Smooth muscle cell (in vitro differentiated cells): ENCODE results near the gene HTT. TPM values are rescaled to one million over a fixed set of nuclear protein-coding genes. Genes with fewer than 3 reads are reported as not detected.

Experiments
- DNase-seq: peaks from one replicate; lab custom pipeline; 2025; ENCODE audit not compliant: unreplicated experiment; lab: John Stamatoyannopoulos, UW
- H2AFZ ChIP-seq: fragments of 200-600 bp; sonication (generic); 2 replicates; pipeline ENCODE4 v1.6.0; 2016; ENCODE audit warnings: antibody characterized with exemption, low read depth, mild to moderate bottlenecking
- H3F3A ChIP-seq: fragments of 200-600 bp; sonication (generic); 2 replicates; pipeline ENCODE4 v1.6.0; 2017; ENCODE audit warnings: antibody characterized with exemption, low read depth
- H3K27ac ChIP-seq: fragments of 200-600 bp; sonication (generic); 2 replicates; pipeline ENCODE4 v1.5.1; 2016; ENCODE audit warnings: low read depth, mild to moderate bottlenecking
- H3K27me3 ChIP-seq: fragments of 200-600 bp; sonication (generic); 2 replicates; pipeline ENCODE4 v1.6.1; 2016; ENCODE audit warnings: low read depth, mild to moderate bottlenecking
- H3K36me3 ChIP-seq: fragments of 200-600 bp; sonication (generic); 2 replicates; pipeline ENCODE4 v1.5.1; 2016; ENCODE audit warnings: low read depth
- H3K4me1 ChIP-seq: fragments of 200-600 bp; sonication (generic); 2 replicates; pipeline ENCODE4 v1.5.1; 2016; ENCODE audit warnings: low read depth
- H3K4me2 ChIP-seq: fragments of 200-600 bp; sonication (generic); 2 replicates; pipeline ENCODE4 v1.6.0; 2016; ENCODE audit warnings: mild to moderate bottlenecking
- H3K4me3 ChIP-seq: fragments of 200-600 bp; sonication (generic); 2 replicates; pipeline ENCODE4 v1.5.1; 2016; ENCODE audit warnings: mild to moderate bottlenecking
- H3K79me2 ChIP-seq: fragments of 200-600 bp; sonication (generic); 2 replicates; pipeline ENCODE4 v1.6.0; 2016; ENCODE audit warnings: low read depth, mild to moderate bottlenecking
- H3K9ac ChIP-seq: fragments of 200-600 bp; sonication (generic); 2 replicates; pipeline ENCODE4 v1.6.0; 2016; ENCODE audit warnings: low read depth
- H3K9me3 ChIP-seq: fragments of 200-600 bp; sonication (generic); replicated peaks from 2 replicates; pipeline ENCODE4 v1.5.1; 2016; ENCODE audit warnings: low read depth
- H4K20me1 ChIP-seq: fragments of 200-600 bp; sonication (generic); 2 replicates; pipeline ENCODE4 v1.6.0; 2016; ENCODE audit warnings: low read depth
- WGBS: methylation state at CpG from one replicate; pipeline ENCODE4 v1.1.7; 2016; ENCODE audit warnings: low lambda C conversion rate; 5-methylcytosine and 5-hydroxymethylcytosine counted together
- polyA plus RNA-seq: library from polyadenylated mRNA; unstranded; fragments of >200 nt; fragmentation: Nextera tagmentation; extraction: Ambion mirVana; gene quantifications from 2 replicates; pipeline ENCODE4 v1.2.1, GENCODE V29; 2016
- total RNA-seq: library from RNA; depleted of rRNA; stranded (reverse); fragments of >200 nt; gene quantifications from 2 replicates; pipeline ENCODE4 v1.2.3, GENCODE V29; 2014
- TF ChIP-seq, protein P1 (sequence below): fragments of 200-600 bp; sonication (generic); IDR thresholded peaks from 2 replicates; pipeline ENCODE4 v1.5.1; 2017; ENCODE audit warnings: borderline replicate concordance, mild to moderate bottlenecking, antibody characterized with exemption; ENCODE audit not compliant: insufficient read depth, poor library complexity, severe bottlenecking

HTT gene
- total and polyA plus RNA-seq, 2 experiments from 2014 or later: 7.1 to 16.4 TPM

DNA sequence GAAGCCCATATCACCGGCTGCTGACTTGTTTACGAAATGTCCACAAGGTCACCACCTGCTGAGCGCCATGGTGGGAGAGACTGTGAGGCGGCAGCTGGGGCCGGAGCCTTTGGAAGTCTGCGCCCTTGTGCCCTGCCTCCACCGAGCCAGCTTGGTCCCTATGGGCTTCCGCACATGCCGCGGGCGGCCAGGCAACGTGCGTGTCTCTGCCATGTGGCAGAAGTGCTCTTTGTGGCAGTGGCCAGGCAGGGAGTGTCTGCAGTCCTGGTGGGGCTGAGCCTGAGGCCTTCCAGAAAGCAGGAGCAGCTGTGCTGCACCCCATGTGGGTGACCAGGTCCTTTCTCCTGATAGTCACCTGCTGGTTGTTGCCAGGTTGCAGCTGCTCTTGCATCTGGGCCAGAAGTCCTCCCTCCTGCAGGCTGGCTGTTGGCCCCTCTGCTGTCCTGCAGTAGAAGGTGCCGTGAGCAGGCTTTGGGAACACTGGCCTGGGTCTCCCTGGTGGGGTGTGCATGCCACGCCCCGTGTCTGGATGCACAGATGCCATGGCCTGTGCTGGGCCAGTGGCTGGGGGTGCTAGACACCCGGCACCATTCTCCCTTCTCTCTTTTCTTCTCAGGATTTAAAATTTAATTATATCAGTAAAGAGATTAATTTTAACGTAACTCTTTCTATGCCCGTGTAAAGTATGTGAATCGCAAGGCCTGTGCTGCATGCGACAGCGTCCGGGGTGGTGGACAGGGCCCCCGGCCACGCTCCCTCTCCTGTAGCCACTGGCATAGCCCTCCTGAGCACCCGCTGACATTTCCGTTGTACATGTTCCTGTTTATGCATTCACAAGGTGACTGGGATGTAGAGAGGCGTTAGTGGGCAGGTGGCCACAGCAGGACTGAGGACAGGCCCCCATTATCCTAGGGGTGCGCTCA lies 165.8 kb downstream of the HTT start:
- no peak overlapping the region for H3K4me2 ChIP-seq
- H3K9me3 ChIP-seq: no peaks in the 10 kb centered on the region
- DNase-seq: no peak
- no peaks in the 10 kb centered on the region for H3F3A ChIP-seq
- no peak overlapping the region for H3K27ac ChIP-seq
- 96% methylated on average over 29 of the region's 29 CpGs for WGBS
- no peaks in the 10 kb centered on the region for H3K36me3 ChIP-seq
- no peak overlapping the region for H3K4me3 ChIP-seq
- H4K20me1 ChIP-seq: peaks cover 27% of the 10 kb centered on the region
- H3K9ac ChIP-seq: no peak overlapping the region
- TF ChIP-seq, protein P1, sequence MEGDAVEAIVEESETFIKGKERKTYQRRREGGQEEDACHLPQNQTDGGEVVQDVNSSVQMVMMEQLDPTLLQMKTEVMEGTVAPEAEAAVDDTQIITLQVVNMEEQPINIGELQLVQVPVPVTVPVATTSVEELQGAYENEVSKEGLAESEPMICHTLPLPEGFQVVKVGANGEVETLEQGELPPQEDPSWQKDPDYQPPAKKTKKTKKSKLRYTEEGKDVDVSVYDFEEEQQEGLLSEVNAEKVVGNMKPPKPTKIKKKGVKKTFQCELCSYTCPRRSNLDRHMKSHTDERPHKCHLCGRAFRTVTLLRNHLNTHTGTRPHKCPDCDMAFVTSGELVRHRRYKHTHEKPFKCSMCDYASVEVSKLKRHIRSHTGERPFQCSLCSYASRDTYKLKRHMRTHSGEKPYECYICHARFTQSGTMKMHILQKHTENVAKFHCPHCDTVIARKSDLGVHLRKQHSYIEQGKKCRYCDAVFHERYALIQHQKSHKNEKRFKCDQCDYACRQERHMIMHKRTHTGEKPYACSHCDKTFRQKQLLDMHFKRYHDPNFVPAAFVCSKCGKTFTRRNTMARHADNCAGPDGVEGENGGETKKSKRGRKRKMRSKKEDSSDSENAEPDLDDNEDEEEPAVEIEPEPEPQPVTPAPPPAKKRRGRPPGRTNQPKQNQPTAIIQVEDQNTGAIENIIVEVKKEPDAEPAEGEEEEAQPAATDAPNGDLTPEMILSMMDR: no peak
- no peaks in the 10 kb centered on the region for H3K79me2 ChIP-seq
- H3K4me1 ChIP-seq: no peaks in the 10 kb centered on the region
- no peak overlapping the region for H2AFZ ChIP-seq
- H3K27me3 ChIP-seq: no peaks in the 10 kb centered on the region

DNA sequence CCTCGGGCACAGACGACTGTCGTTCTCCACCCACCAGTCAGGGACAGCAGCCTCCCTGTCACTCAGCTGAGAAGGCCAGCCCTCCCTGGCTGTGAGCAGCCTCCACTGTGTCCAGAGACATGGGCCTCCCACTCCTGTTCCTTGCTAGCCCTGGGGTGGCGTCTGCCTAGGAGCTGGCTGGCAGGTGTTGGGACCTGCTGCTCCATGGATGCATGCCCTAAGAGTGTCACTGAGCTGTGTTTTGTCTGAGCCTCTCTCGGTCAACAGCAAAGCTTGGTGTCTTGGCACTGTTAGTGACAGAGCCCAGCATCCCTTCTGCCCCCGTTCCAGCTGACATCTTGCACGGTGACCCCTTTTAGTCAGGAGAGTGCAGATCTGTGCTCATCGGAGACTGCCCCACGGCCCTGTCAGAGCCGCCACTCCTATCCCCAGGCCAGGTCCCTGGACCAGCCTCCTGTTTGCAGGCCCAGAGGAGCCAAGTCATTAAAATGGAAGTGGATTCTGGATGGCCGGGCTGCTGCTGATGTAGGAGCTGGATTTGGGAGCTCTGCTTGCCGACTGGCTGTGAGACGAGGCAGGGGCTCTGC lies 166.5 kb downstream of the HTT start:
- TF ChIP-seq, protein P1: no peak
- no peak overlapping the region for H3K9ac ChIP-seq

DNA sequence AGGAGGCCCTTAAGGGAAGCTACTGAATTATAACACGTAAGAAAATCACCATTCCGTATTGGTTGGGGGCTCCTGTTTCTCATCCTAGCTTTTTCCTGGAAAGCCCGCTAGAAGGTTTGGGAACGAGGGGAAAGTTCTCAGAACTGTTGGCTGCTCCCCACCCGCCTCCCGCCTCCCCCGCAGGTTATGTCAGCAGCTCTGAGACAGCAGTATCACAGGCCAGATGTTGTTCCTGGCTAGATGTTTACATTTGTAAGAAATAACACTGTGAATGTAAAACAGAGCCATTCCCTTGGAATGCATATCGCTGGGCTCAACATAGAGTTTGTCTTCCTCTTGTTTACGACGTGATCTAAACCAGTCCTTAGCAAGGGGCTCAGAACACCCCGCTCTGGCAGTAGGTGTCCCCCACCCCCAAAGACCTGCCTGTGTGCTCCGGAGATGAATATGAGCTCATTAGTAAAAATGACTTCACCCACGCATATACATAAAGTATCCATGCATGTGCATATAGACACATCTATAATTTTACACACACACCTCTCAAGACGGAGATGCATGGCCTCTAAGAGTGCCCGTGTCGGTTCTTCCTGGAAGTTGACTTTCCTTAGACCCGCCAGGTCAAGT lies 167.5 kb downstream of the HTT start:
- H3K4me1 ChIP-seq: no peaks in the 10 kb centered on the region
- 58% methylated on average over 17 of the region's 17 CpGs for WGBS
- H3K9me3 ChIP-seq: no peaks in the 10 kb centered on the region
- no peak overlapping the region for H3K27ac ChIP-seq
- H3K4me2 ChIP-seq: no peak overlapping the region
- H4K20me1 ChIP-seq: peaks cover 27% of the 10 kb centered on the region
- no peak overlapping the region for H2AFZ ChIP-seq
- H3K4me3 ChIP-seq: no peak overlapping the region
- no peaks in the 10 kb centered on the region for H3F3A ChIP-seq
- TF ChIP-seq, protein P1: no peak
- no peak overlapping the region for H3K9ac ChIP-seq
- DNase-seq: no peak
- no peaks in the 10 kb centered on the region for H3K27me3 ChIP-seq
- H3K79me2 ChIP-seq: no peaks in the 10 kb centered on the region
- H3K36me3 ChIP-seq: no peaks in the 10 kb centered on the region

More for the DNA sequence above, 166.5 kb downstream of the HTT start:
- H3K79me2 ChIP-seq: no peaks in the 10 kb centered on the region
- no peak overlapping the region for H3K4me2 ChIP-seq
- H3K9me3 ChIP-seq: no peaks in the 10 kb centered on the region
- H3K36me3 ChIP-seq: no peaks in the 10 kb centered on the region
- 90% methylated on average over 13 of the region's 13 CpGs for WGBS
- no peaks in the 10 kb centered on the region for H3K4me1 ChIP-seq
- H3K27ac ChIP-seq: no peak overlapping the region
- no peak overlapping the region for H2AFZ ChIP-seq
- no peak overlapping the region for H3K4me3 ChIP-seq
- peaks cover 27% of the 10 kb centered on the region for H4K20me1 ChIP-seq
- H3F3A ChIP-seq: no peaks in the 10 kb centered on the region
- DNase-seq: no peak
- H3K27me3 ChIP-seq: no peaks in the 10 kb centered on the region
